Nephron (organoid): ENCODE measurements around the gene HDAC4.
"Not testable (repeated sequence)": the region's sequence is repeated elsewhere in the genome, so short reads cannot be mapped to it uniquely, and the experiment has no call there.

Source experiments
- H3K27ac Mint-ChIP-seq, 3 experiments: 2 replicates each; pipeline ENCODE4 v1.8.0; 2020; ENCODE audit warnings: mixed read lengths in 3 of 3, mild to moderate bottlenecking in 2 of 3, moderate library complexity in 1 of 3
- H3K27me3 Mint-ChIP-seq: 2 replicates; pipeline ENCODE4 v1.8.0; 2021; ENCODE audit warnings: low read depth, mild to moderate bottlenecking, moderate library complexity, mixed read lengths
- H3K36me3 Mint-ChIP-seq: 2 replicates; pipeline ENCODE4 v1.8.0; 2020; ENCODE audit warnings: low read depth, mixed read lengths
- H3K4me1 Mint-ChIP-seq: 2 replicates; pipeline ENCODE4 v1.8.0; 2020; ENCODE audit warnings: mixed read lengths
- H3K4me3 Mint-ChIP-seq, 3 experiments: 2 replicates each; pipeline ENCODE4 v1.8.0; 2020; ENCODE audit warnings: mild to moderate bottlenecking in 3 of 3, mixed read lengths in 3 of 3, moderate library complexity in 2 of 3
- H3K9me3 Mint-ChIP-seq: 2 replicates; pipeline ENCODE4 v1.8.0; 2020; ENCODE audit warnings: mixed read lengths
- TF ChIP-seq, protein P1 (sequence below), 3 experiments: fragments of 200-600 bp; sonication (generic); IDR thresholded peaks; one replicate each; pipeline ENCODE4 v1.5.0; 2021; ENCODE audit warnings: antibody characterized with exemption in 3 of 3; ENCODE audit not compliant: unreplicated experiment in 3 of 3

Gene HDAC4

GRCh38 chr2:239400596-239401066 lies at the start of gene HDAC4:
TSS of gene HDAC4 (minus strand) at chr2:239401020. CDS start at chr2:239352699, 48,321 bp downstream.
- Mint-ChIP-seq H3K27me3 (peaks cover 5% of the 10 kb centered on the region), H3K4me1 (peaks cover 42% of the 10 kb centered on the region), H3K4me3 (peak within 1 kb of the TSS; percentile 92 to 97 (median 94)), H3K27ac (peak within 1 kb of the TSS; percentile 96 to 99 (median 99)), H3K36me3 (no peaks in the 10 kb centered on the region), H3K9me3 (peaks cover 9% of the 10 kb centered on the region)
- TF ChIP-seq, protein P1, sequence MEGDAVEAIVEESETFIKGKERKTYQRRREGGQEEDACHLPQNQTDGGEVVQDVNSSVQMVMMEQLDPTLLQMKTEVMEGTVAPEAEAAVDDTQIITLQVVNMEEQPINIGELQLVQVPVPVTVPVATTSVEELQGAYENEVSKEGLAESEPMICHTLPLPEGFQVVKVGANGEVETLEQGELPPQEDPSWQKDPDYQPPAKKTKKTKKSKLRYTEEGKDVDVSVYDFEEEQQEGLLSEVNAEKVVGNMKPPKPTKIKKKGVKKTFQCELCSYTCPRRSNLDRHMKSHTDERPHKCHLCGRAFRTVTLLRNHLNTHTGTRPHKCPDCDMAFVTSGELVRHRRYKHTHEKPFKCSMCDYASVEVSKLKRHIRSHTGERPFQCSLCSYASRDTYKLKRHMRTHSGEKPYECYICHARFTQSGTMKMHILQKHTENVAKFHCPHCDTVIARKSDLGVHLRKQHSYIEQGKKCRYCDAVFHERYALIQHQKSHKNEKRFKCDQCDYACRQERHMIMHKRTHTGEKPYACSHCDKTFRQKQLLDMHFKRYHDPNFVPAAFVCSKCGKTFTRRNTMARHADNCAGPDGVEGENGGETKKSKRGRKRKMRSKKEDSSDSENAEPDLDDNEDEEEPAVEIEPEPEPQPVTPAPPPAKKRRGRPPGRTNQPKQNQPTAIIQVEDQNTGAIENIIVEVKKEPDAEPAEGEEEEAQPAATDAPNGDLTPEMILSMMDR (IDR thresholded peaks at IDR 0.05; ENCODE audit: unreplicated experiment in 3 of 3): no peak

- H3K27me3 Mint-ChIP-seq, H3K27ac Mint-ChIP-seq, H3K4me3 Mint-ChIP-seq, H3K36me3 Mint-ChIP-seq: not testable (repeated sequence)
- peaks cover 46% of the 10 kb centered on the region for H3K9me3 Mint-ChIP-seq
- peaks cover 17% of the 10 kb centered on the region for H3K4me1 Mint-ChIP-seq
Measured at GRCh38 chr2:239449468-239449867, 48.6 kb upstream of the HDAC4 start.

DNA sequence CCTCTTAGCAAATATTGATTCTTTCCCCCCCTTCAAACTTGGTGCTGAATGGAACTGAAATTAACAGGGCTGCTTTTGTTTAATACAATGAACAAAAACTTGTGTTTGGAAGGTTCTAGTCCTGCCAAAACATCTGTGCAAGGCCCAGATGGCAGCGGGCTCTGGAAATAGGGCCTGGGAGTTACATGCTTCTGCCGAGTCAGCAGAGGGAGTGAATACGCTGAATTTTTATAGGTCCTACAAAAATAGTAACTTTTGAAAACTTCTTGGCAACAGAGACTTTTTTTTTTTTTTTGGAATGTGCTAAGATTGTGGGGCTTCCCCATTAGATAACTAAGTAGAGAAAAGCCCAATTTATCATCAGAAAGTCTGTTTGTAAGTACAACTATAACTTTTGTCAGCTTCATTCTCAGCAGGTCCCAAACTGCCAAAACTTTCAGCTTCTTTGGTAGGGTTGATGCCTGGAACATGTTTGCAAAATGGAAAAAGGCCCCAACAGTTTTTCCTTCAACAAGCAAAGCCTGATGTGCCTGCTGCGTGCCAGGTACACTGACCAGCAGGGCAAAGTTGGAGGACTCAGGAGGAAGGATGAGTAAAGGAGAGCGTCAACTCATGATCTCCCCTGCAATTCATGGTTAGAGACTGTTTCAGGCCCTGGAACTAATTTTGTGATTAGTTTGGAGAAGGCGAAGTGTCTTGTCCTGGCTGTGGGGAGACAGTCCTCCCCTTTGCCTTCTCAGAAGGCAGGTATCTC lies 45.1 kb upstream of the HDAC4 start:
- H3K27ac Mint-ChIP-seq: peak overlapping the region; percentile 89 to 94 (median 93)
- TF ChIP-seq, protein P1 (IDR thresholded peaks at IDR 0.05; ENCODE audit: unreplicated experiment in 3 of 3): no peak

GRCh38 chr2:239444626-239445577 lies 44.1 kb upstream of the HDAC4 start:
- Mint-ChIP-seq H3K4me1 (peaks cover 39% of the 10 kb centered on the region), H3K36me3 (peaks cover 3% of the 10 kb centered on the region), H3K4me3 (no peak overlapping the region), H3K27me3 (peaks cover 27% of the 10 kb centered on the region), H3K27ac (peak overlapping the region in 2 of 3 experiments; percentile 93 to 94), H3K9me3 (peaks cover 15% of the 10 kb centered on the region)
- TF ChIP-seq, protein P1 (IDR thresholded peaks at IDR 0.05; ENCODE audit: unreplicated experiment in 3 of 3): no peak

More for the DNA sequence above, 45.1 kb upstream of the HDAC4 start:
- Mint-ChIP-seq H3K27me3 (peaks cover 19% of the 10 kb centered on the region), H3K4me1 (peaks cover 30% of the 10 kb centered on the region), H3K4me3 (no peak overlapping the region), H3K36me3 (peaks cover 6% of the 10 kb centered on the region), H3K9me3 (peaks cover 20% of the 10 kb centered on the region)

- Mint-ChIP-seq H3K4me1 (peaks cover 45% of the 10 kb centered on the region), H3K36me3 (peaks cover 3% of the 10 kb centered on the region), H3K27ac (no peak overlapping the region), H3K9me3 (peaks cover 15% of the 10 kb centered on the region), H3K27me3 (peaks cover 35% of the 10 kb centered on the region), H3K4me3 (no peak overlapping the region)
- TF ChIP-seq, protein P1 (IDR thresholded peaks at IDR 0.05; ENCODE audit: unreplicated experiment in 3 of 3): no peak
Measured at GRCh38 chr2:239443666-239444567, 43.1 kb upstream of the HDAC4 start.
